Body of pancreas (tissue), 4 donors: ENCODE data around the gene LUC7L. TPM values are rescaled to one million over a fixed set of nuclear protein-coding genes. Genes with fewer than 3 reads are reported as not detected.

Source experiments
- ATAC-seq: fragments of 150-250 bp; one replicate; pipeline ENCODE4 v1.9.1; 2016
- DNase-seq, 4 donors: peaks; one replicate each; pipeline ENCODE4 v3.0.0-alpha.2; 2019
- H3K27ac ChIP-seq, 4 donors: fragments of 200-600 bp; sonication (generic); 1 replicate in 3 of 4; 2 replicates in 1 of 4; pipeline versions ENCODE4 v1.5.1 to v1.6.1; 2016 to 2019; ENCODE audit warnings: mild to moderate bottlenecking in 1 of 4, mixed read lengths in 1 of 4, moderate library complexity in 1 of 4
- H3K27me3 ChIP-seq, 2 donors: fragments of 200-600 bp; sonication (generic); one replicate each; pipeline ENCODE4 v1.6.0; 2016; ENCODE audit warnings: mild to moderate bottlenecking in 1 of 2
- H3K36me3 ChIP-seq, 2 donors: fragments of 200-600 bp; sonication (generic); replicated peaks in 1 of 2; 2 replicates each; pipeline ENCODE4 v1.5.1; 2016; ENCODE audit warnings: low read depth in 2 of 2; ENCODE audit not compliant: insufficient read depth in 1 of 2
- H3K4me1 ChIP-seq: fragments of 200-600 bp; sonication (generic); one replicate; pipeline ENCODE4 v1.6.0; 2016
- H3K4me3 ChIP-seq, 2 donors: fragments of 200-600 bp; sonication (generic); 1 replicate in 1 of 2; 2 replicates in 1 of 2; pipeline ENCODE4 v1.5.1; 2016 to 2019
- H3K9me3 ChIP-seq, 3 donors: fragments of 200-600 bp; sonication (generic); 1 replicate in 2 of 3; 2 replicates in 1 of 3; pipeline ENCODE4 v1.5.1; 2016
- CTCF ChIP-seq, 7 experiments: fragments of 450-650 bp in 4 of 7; fragments of 200-600 bp in 3 of 7; sonication (generic) in 3 of 7; IDR thresholded peaks; one replicate each; pipeline ENCODE4 v1.5.1; 2016 to 2019; ENCODE audit warnings: antibody characterized with exemption in 7 of 7
- POLR2A ChIP-seq, 3 donors: fragments of 450-650 bp; IDR thresholded peaks; one replicate each; pipeline ENCODE4 v1.6.1; 2016; ENCODE audit warnings: antibody characterized with exemption in 3 of 3, mild to moderate bottlenecking in 2 of 3
- WGBS, 2 donors: methylation state at CpG; one replicate each; pipeline ENCODE4 v1.1.5; 2017; 5-methylcytosine and 5-hydroxymethylcytosine counted together
- intact Hi-C: fragments of 100-400 bp; cut with DNase I; formaldehyde crosslinking; loops from one replicate; pipeline ENCODE4 v1.15.1; 2023
- total RNA-seq, 2 donors: library from RNA; depleted of rRNA; stranded (reverse); fragments of >200 nt; gene quantifications; one replicate each; pipeline ENCODE4 v1.1.0, GENCODE V29; 2016

LUC7L gene
- total RNA-seq, 2 donors from 2014 or later: 106 to 162 TPM

- Histone ChIP-seq H3K4me1 (peaks cover 19% of the 10 kb centered on the region), H3K27ac (no peak overlapping the region), H3K9me3 (no peaks in the 10 kb centered on the region), H3K4me3 (no peak overlapping the region), H3K27me3 (peaks cover 0 to 38% of the 10 kb centered on the region in 2 donors), H3K36me3 (no peaks in the 10 kb centered on the region)
- DNase-seq: no peak
- 0 to 23% methylated on average over 1 to 3 of the region's 3 CpGs for WGBS, 2 donors
- TF ChIP-seq POLR2A (IDR thresholded peaks at IDR 0.05): no peak
- no peak for TF ChIP-seq CTCF (IDR thresholded peaks at IDR 0.05)
- intact Hi-C loops: no loop called here
- ATAC-seq: no peak
Measured at GRCh38 chr16:169014-169413, 60.2 kb downstream of the LUC7L start.

- H3K27ac ChIP-seq: no peak overlapping the region
- H3K27me3 ChIP-seq: peaks cover 0 to 38% of the 10 kb centered on the region in 2 donors
- TF ChIP-seq POLR2A (IDR thresholded peaks at IDR 0.05) (no peak), CTCF (IDR thresholded peaks at IDR 0.05) (no peak)
Measured at GRCh38 chr16:168424-168823, 60.8 kb downstream of the LUC7L start.

GRCh38 chr16:167122-167690 is 62.0 kb downstream of the LUC7L start:
- Histone ChIP-seq H3K9me3 (no peaks in the 10 kb centered on the region), H3K27ac (no peak overlapping the region), H3K4me1 (peaks cover 19% of the 10 kb centered on the region), H3K36me3 (no peaks in the 10 kb centered on the region), H3K27me3 (peaks cover 0 to 38% of the 10 kb centered on the region in 2 donors), H3K4me3 (no peak overlapping the region)
- ATAC-seq (no peak), DNase-seq (no peak)
- 12 to 21% methylated on average over 8 to 11 of the region's 11 CpGs for WGBS, 2 donors
- intact Hi-C loops: no loop called here
- TF ChIP-seq CTCF (IDR thresholded peaks at IDR 0.05): no peak
- TF ChIP-seq POLR2A (IDR thresholded peaks at IDR 0.05): no peak

More at GRCh38 chr16:168424-168823, 60.8 kb downstream of the LUC7L start:
- Histone ChIP-seq H3K9me3 (no peaks in the 10 kb centered on the region), H3K4me3 (no peak overlapping the region), H3K36me3 (no peaks in the 10 kb centered on the region), H3K4me1 (peaks cover 19% of the 10 kb centered on the region)
- ATAC-seq (no peak), DNase-seq (no peak)
- intact Hi-C loops: no loop called here
- 29 to 48% methylated on average over 5 to 6 of the region's 6 CpGs for WGBS, 2 donors

DNA sequence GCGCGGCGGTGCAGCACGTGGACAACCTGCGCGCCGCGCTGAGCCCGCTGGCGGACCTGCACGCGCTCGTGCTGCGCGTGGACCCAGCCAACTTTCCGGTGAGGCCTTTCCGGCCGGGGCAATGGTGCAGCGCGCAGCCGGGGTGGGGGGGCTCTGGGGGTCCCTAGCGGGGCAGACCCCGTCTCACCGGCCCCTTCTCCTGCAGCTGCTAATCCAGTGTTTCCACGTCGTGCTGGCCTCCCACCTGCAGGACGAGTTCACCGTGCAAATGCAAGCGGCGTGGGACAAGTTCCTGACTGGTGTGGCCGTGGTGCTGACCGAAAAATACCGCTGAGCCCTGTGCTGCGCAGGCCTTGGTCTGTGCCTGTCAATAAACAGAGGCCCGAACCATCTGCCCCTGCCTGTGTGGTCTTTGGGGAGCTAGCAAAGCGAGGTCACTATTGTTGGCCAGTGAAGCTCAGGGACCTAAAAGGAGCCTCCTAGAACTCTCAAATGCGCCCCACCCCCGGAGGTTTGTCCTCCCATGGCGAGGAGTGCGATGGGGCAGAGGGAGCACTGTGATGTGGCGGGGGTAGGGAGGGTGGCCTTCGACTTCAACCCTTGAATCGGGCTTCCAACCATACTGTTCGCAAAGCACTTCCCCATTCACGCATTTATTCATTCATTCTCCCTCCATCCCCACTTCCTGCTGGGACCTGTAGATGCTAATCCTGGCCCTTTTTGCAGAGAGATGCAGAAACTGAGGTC is 62.7 kb downstream of the LUC7L start:
- no peak overlapping the region for H3K4me3 ChIP-seq
- TF ChIP-seq CTCF (IDR thresholded peaks at IDR 0.05) (no peak), POLR2A (IDR thresholded peaks at IDR 0.05) (no peak)
- ATAC-seq: no peak
- H3K36me3 ChIP-seq: no peaks in the 10 kb centered on the region
- H3K4me1 ChIP-seq: peaks cover 19% of the 10 kb centered on the region
- intact Hi-C loops: no loop called here
- peaks cover 0 to 38% of the 10 kb centered on the region in 2 donors for H3K27me3 ChIP-seq
- DNase-seq: no peak
- no peak overlapping the region for H3K27ac ChIP-seq
- WGBS, 2 donors: 4 to 13% methylated on average over 5 to 42 of the region's 45 CpGs
- no peaks in the 10 kb centered on the region for H3K9me3 ChIP-seq
